SU-DHL-6 (cell line): Measurements from ENCODE around the gene KIF13A.

ENCODE experiments used
- H2AFZ ChIP-seq: fragments of 200-600 bp; sonication (generic); 2 replicates; pipeline ENCODE4 v1.6.1; 2014; ENCODE audit warnings: low read depth, mild to moderate bottlenecking, moderate library complexity, mixed read lengths, antibody characterized with exemption, low read length; ENCODE audit not compliant: severe bottlenecking
- H3F3A ChIP-seq: fragments of 200-600 bp; shearing (Covaris generic); 2 replicates; pipeline ENCODE4 v1.6.0; 2016; ENCODE audit warnings: antibody characterized with exemption, mild to moderate bottlenecking; ENCODE audit not compliant: insufficient read depth
- H3K27ac ChIP-seq: fragments of 200-600 bp; sonication (generic); 2 replicates; pipeline ENCODE4 v1.5.1; 2016; ENCODE audit warnings: low read depth, mild to moderate bottlenecking, low read length, moderate library complexity, mixed read lengths
- H3K27me3 ChIP-seq: fragments of 200-600 bp; sonication (generic), shearing (Covaris generic); 2 replicates; pipeline ENCODE4 v1.6.0; 2014; ENCODE audit warnings: mild to moderate bottlenecking, low read length
- H3K36me3 ChIP-seq: fragments of 200-600 bp; sonication (generic); 2 replicates; pipeline ENCODE4 v1.6.1; 2014; ENCODE audit warnings: mild to moderate bottlenecking, low read length, mixed read lengths
- H3K4me2 ChIP-seq: fragments of 300-600, 200-600 bp; shearing (Covaris generic), sonication (generic); 2 replicates; pipeline ENCODE4 v1.6.0; 2014; ENCODE audit warnings: low read length, low read depth, mild to moderate bottlenecking; ENCODE audit not compliant: poor library complexity, severe bottlenecking
- H3K4me3 ChIP-seq: fragments of 200-600 bp; sonication (generic); 2 replicates; pipeline ENCODE4 v1.5.1; 2014; ENCODE audit warnings: antibody characterized with exemption, low read length, mild to moderate bottlenecking, mixed read lengths; ENCODE audit not compliant: insufficient read depth, poor library complexity, severe bottlenecking
- H3K79me2 ChIP-seq: fragments of 200-600 bp; sonication (generic); 2 replicates; pipeline ENCODE4 v1.6.1; 2014; ENCODE audit warnings: mild to moderate bottlenecking, low read length, moderate library complexity; ENCODE audit not compliant: insufficient read depth
- H3K9ac ChIP-seq: fragments of 200-600 bp; sonication (generic); 2 replicates; pipeline ENCODE4 v1.7.0; 2014; ENCODE audit warnings: mild to moderate bottlenecking, low read length
- H3K9me2 ChIP-seq: fragments of 200-600 bp; sonication (generic); replicated peaks from 2 replicates; pipeline ENCODE4 v1.6.1; 2014; ENCODE audit warnings: low read length; ENCODE audit not compliant: insufficient read depth
- H3K9me3 ChIP-seq: fragments of 200-600 bp; sonication (generic); 2 replicates; pipeline ENCODE4 v1.6.1; 2014; ENCODE audit warnings: low read length, mixed read lengths; ENCODE audit not compliant: insufficient read depth
- H4K20me1 ChIP-seq: fragments of 200-600 bp; sonication (generic); 2 replicates; pipeline ENCODE4 v1.6.1; 2014; ENCODE audit warnings: low read depth, mild to moderate bottlenecking, antibody characterized with exemption, low read length, moderate library complexity, mixed read lengths
- EZH2phosphoT487 ChIP-seq: fragments of 200-600 bp; sonication (generic), shearing (Covaris generic); conservative IDR thresholded peaks from 2 replicates; pipeline ENCODE4 v1.6.1; 2018; ENCODE audit warnings: mild to moderate bottlenecking, antibody characterized with exemption, low read length, moderate library complexity, mixed read lengths
- TF ChIP-seq, protein P1 (sequence below): fragments of 200-600 bp; sonication (generic); IDR thresholded peaks from one replicate; pipeline ENCODE4 v1.5.1; 2017; ENCODE audit warnings: antibody characterized with exemption, mild to moderate bottlenecking, low read length, moderate library complexity; ENCODE audit not compliant: insufficient read depth, poor library complexity, severe bottlenecking

The KIF13A gene

DNA sequence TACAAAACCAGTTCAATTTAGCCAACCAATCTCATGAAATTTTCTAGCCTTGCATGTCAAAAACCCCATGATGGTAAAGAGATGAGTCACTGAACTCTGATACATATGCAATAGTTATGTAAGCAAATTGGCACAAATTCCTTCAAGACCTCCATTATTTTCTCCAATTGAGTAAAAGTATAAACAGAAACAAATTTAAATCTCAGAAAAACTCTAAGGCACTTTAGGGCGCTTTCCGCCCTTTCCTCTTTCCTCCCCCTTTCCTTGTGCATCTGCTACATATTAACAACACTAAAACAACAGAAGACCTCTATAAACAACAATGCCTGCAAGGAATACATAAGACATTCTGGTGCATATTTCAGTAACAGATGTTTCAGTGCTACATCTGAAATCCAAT is 48.5 kb downstream of the KIF13A start:
- no peak overlapping the region for H3K9ac ChIP-seq
- no peak for TF ChIP-seq EZH2phosphoT487
- TF ChIP-seq, protein P1, sequence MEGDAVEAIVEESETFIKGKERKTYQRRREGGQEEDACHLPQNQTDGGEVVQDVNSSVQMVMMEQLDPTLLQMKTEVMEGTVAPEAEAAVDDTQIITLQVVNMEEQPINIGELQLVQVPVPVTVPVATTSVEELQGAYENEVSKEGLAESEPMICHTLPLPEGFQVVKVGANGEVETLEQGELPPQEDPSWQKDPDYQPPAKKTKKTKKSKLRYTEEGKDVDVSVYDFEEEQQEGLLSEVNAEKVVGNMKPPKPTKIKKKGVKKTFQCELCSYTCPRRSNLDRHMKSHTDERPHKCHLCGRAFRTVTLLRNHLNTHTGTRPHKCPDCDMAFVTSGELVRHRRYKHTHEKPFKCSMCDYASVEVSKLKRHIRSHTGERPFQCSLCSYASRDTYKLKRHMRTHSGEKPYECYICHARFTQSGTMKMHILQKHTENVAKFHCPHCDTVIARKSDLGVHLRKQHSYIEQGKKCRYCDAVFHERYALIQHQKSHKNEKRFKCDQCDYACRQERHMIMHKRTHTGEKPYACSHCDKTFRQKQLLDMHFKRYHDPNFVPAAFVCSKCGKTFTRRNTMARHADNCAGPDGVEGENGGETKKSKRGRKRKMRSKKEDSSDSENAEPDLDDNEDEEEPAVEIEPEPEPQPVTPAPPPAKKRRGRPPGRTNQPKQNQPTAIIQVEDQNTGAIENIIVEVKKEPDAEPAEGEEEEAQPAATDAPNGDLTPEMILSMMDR: no peak
- no peaks in the 10 kb centered on the region for H3K9me2 ChIP-seq
- H3F3A ChIP-seq: no peaks in the 10 kb centered on the region
- H3K9me3 ChIP-seq: no peaks in the 10 kb centered on the region
- no peak overlapping the region for H2AFZ ChIP-seq
- no peaks in the 10 kb centered on the region for H4K20me1 ChIP-seq
- no peak overlapping the region for H3K4me3 ChIP-seq
- no peaks in the 10 kb centered on the region for H3K79me2 ChIP-seq
- H3K27me3 ChIP-seq: no peaks in the 10 kb centered on the region
- H3K27ac ChIP-seq: no peak overlapping the region
- H3K36me3 ChIP-seq: no peaks in the 10 kb centered on the region
- H3K4me2 ChIP-seq: no peak overlapping the region

DNA sequence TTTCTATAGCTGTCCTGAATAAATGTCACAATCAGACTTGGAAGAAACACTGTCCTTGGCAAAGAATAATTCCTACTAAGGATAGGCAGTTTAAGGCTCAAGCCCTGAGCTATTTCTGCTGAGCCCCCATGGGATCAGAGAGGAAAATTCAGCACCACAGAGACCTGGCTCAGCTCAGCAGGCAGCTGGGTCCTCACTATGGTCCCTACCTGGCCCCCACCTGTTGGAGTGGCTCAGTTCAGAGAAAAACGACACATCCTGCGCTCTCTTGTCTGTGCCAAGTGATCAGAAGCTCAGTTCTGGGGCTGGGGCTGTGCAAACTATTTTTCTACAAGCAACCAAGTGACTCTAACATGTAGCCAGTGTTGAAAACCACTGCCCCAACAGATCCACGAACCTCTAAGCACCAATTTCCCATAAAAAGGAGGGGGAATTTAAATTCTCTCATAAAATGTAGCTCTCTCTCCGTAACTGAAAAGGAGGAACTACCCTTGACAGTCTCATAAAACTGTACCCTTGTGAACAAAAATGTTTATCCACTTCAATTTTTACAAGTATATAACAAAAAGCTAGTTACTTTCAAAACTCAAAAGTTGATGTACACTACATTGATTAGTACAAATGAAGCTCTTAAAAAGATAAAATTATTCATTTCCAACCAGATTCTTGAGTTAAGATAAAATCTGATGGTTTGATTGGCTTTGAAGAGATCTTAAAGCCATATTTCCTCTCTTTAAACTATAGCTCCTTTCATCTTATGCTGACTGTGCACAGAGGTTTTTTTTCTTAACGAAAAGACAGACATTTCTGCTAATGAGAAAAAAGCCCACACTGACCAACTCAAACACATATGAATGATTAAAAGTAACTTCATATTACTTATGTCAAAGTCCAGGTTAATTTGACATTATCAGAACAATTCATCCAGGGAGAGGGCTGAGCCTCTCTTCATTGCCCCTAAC is 52.0 kb downstream of the KIF13A start:
- Histone ChIP-seq H3K79me2 (no peaks in the 10 kb centered on the region), H3F3A (no peaks in the 10 kb centered on the region), H4K20me1 (no peaks in the 10 kb centered on the region), H3K9ac (no peak overlapping the region), H3K4me3 (no peak overlapping the region), H3K9me3 (no peaks in the 10 kb centered on the region), H3K4me2 (no peak overlapping the region), H3K36me3 (no peaks in the 10 kb centered on the region), H2AFZ (no peak overlapping the region), H3K27me3 (no peaks in the 10 kb centered on the region), H3K27ac (no peak overlapping the region), H3K9me2 (no peaks in the 10 kb centered on the region)
- TF ChIP-seq EZH2phosphoT487: no peak
- TF ChIP-seq, protein P1: no peak

DNA sequence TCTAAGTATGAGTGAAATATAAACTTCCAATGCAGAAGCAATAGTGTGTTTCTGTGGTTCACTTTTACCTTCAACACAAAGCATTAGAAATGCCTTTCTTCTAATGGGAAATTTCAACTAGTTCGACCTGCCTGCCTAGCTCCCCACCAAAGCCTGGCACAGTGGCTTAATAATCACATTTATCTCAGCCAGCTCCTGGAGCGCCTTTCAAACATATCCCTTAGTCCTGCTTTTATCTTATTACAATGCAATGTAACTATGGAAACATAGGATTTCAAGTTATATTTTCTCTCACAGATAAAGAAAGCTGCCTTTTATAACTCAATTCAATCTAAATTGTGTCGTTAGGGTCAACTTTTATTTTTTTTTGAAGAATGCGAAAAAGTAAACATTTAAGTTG is 53.7 kb downstream of the KIF13A start:
- no peaks in the 10 kb centered on the region for H3K9me2 ChIP-seq

More for the DNA sequence above, 53.7 kb downstream of the KIF13A start:
- no peaks in the 10 kb centered on the region for H3F3A ChIP-seq
- no peak overlapping the region for H3K9ac ChIP-seq
- H3K4me3 ChIP-seq: no peak overlapping the region
- H2AFZ ChIP-seq: no peak overlapping the region
- H3K79me2 ChIP-seq: no peaks in the 10 kb centered on the region
- H3K27me3 ChIP-seq: no peaks in the 10 kb centered on the region
- no peaks in the 10 kb centered on the region for H3K9me3 ChIP-seq
- H4K20me1 ChIP-seq: no peaks in the 10 kb centered on the region
- no peak overlapping the region for H3K27ac ChIP-seq
- H3K36me3 ChIP-seq: no peaks in the 10 kb centered on the region
- no peak overlapping the region for H3K4me2 ChIP-seq
- no peak for TF ChIP-seq EZH2phosphoT487
- TF ChIP-seq, protein P1: no peak
